ENCODE results near the gene TELO2. TPM values are rescaled to one million over a fixed set of nuclear protein-coding genes. Genes with fewer than 3 reads are reported as not detected.

TELO2 gene
- total RNA-seq, 4 donors from 2014 or later = 34.5 to 105 (median 82.4) TPM

GRCh38 chr16:1500465-1501150 lies 7.4 kb downstream of the TELO2 start:
- DNase-seq = no peak
- H3K27me3 ChIP-seq = no peaks in the 10 kb centered on the region
- no peak overlapping the region for H3K4me3 ChIP-seq
- H3K9me3 ChIP-seq = no peaks in the 10 kb centered on the region
- no peak overlapping the region for H3K27ac ChIP-seq
- H3K36me3 ChIP-seq = peaks cover 0 to 77% (median 0%) of the 10 kb centered on the region in 3 donors
- no peaks in the 10 kb centered on the region for H3K4me1 ChIP-seq
- TF ChIP-seq CTCF (IDR thresholded peaks at IDR 0.05) = no peak
- no peak for TF ChIP-seq POLR2A (IDR thresholded peaks at IDR 0.05)

GRCh38 chr16:1501630-1502029 lies 8.5 kb downstream of the TELO2 start:
- H3K4me3 ChIP-seq = no peak overlapping the region
- DNase-seq = no peak
- H3K27me3 ChIP-seq = no peaks in the 10 kb centered on the region
- no peak overlapping the region for H3K27ac ChIP-seq
- no peaks in the 10 kb centered on the region for H3K4me1 ChIP-seq
- H3K9me3 ChIP-seq = no peaks in the 10 kb centered on the region
- peaks cover 0 to 67% (median 0%) of the 10 kb centered on the region in 3 donors for H3K36me3 ChIP-seq
- no peak for TF ChIP-seq CTCF (IDR thresholded peaks at IDR 0.05)
- TF ChIP-seq POLR2A (IDR thresholded peaks at IDR 0.05) = no peak

- H3K4me3 ChIP-seq = no peak overlapping the region
- H3K9me3 ChIP-seq = no peaks in the 10 kb centered on the region
- H3K27me3 ChIP-seq = no peaks in the 10 kb centered on the region
- no peaks in the 10 kb centered on the region for H3K4me1 ChIP-seq
- no peak overlapping the region for H3K27ac ChIP-seq
- H3K36me3 ChIP-seq = peaks cover 0 to 61% (median 0%) of the 10 kb centered on the region in 3 donors
- DNase-seq = no peak
- TF ChIP-seq POLR2A (IDR thresholded peaks at IDR 0.05) (no peak), CTCF (IDR thresholded peaks at IDR 0.05) (no peak)
These were observed 9.2 kb downstream of the TELO2 start for GRCh38 chr16:1502092-1503004.

- H3K4me1 ChIP-seq = no peaks in the 10 kb centered on the region
- DNase-seq = no peak
- no peaks in the 10 kb centered on the region for H3K9me3 ChIP-seq
- H3K36me3 ChIP-seq = peaks cover 0 to 56% (median 0%) of the 10 kb centered on the region in 3 donors
- no peak overlapping the region for H3K27ac ChIP-seq
- no peak for TF ChIP-seq CTCF (IDR thresholded peaks at IDR 0.05)
- no peak for TF ChIP-seq POLR2A (IDR thresholded peaks at IDR 0.05)
- no peaks in the 10 kb centered on the region for H3K27me3 ChIP-seq
- no peak overlapping the region for H3K4me3 ChIP-seq
These were observed 10.2 kb downstream of the TELO2 start for GRCh38 chr16:1503110-1503955.

GRCh38 chr16:1505073-1505844 lies 12.1 kb downstream of the TELO2 start:
- peaks cover 0 to 55% (median 0%) of the 10 kb centered on the region in 3 donors for H3K36me3 ChIP-seq
- no peaks in the 10 kb centered on the region for H3K27me3 ChIP-seq
- TF ChIP-seq CTCF (IDR thresholded peaks at IDR 0.05) (no peak), POLR2A (IDR thresholded peaks at IDR 0.05) (no peak)
- H3K4me1 ChIP-seq = no peaks in the 10 kb centered on the region
- H3K9me3 ChIP-seq = no peaks in the 10 kb centered on the region
- no peak overlapping the region for H3K27ac ChIP-seq
- H3K4me3 ChIP-seq = no peak overlapping the region
- DNase-seq = no peak

Measured in Peyer's patch (tissue), 4 donors.